ENCODE data around the gene GAPDHS. TPM values are rescaled to one million over a fixed set of nuclear protein-coding genes. Genes with fewer than 3 reads are reported as not detected.

The GAPDHS gene
- total RNA-seq, 3 donors from 2014 or later: not detected

DNA sequence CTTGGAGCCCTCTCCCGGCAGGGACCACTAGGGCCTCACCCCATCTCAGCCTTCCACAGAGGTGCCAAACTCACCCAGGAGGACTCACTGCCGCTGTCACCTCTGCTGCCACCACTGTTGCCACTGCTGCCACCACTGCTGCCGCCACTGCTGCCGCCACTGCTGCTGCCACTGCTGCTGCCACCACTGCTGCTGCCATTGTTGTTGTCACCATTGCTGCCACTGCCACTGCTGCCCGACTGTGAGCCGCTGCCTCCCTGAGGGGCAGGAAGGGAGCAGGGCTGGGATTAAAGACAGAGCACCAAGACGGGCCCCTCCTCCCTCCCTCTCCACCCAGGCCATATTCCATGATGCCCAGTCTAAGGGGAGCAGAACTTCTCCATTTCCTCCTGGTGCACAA, 21.9 kb upstream of the GAPDHS start:
- DNase-seq: no peak
- TF ChIP-seq, protein P1, sequence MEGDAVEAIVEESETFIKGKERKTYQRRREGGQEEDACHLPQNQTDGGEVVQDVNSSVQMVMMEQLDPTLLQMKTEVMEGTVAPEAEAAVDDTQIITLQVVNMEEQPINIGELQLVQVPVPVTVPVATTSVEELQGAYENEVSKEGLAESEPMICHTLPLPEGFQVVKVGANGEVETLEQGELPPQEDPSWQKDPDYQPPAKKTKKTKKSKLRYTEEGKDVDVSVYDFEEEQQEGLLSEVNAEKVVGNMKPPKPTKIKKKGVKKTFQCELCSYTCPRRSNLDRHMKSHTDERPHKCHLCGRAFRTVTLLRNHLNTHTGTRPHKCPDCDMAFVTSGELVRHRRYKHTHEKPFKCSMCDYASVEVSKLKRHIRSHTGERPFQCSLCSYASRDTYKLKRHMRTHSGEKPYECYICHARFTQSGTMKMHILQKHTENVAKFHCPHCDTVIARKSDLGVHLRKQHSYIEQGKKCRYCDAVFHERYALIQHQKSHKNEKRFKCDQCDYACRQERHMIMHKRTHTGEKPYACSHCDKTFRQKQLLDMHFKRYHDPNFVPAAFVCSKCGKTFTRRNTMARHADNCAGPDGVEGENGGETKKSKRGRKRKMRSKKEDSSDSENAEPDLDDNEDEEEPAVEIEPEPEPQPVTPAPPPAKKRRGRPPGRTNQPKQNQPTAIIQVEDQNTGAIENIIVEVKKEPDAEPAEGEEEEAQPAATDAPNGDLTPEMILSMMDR (IDR thresholded peaks at IDR 0.05): no peak
- Histone ChIP-seq H3K4me1 (ENCODE audit: low read depth) (peaks cover 9% of the 10 kb centered on the region), H3K36me3 (ENCODE audit: low read depth) (no peaks in the 10 kb centered on the region), H3K9me3 (no peaks in the 10 kb centered on the region), H3K4me3 (no peak overlapping the region)
- ATAC-seq: no peak
- intact Hi-C loops (cut with DNase I, micrococcal nuclease): no loop called here

GRCh38 chr19:35512831-35513627, 20.2 kb upstream of the GAPDHS start:
- no peak for ATAC-seq
- Histone ChIP-seq H3K36me3 (ENCODE audit: low read depth) (no peaks in the 10 kb centered on the region), H3K4me3 (no peak overlapping the region), H3K9me3 (no peaks in the 10 kb centered on the region), H3K4me1 (ENCODE audit: low read depth) (peaks cover 9% of the 10 kb centered on the region)
- intact Hi-C loops (cut with DNase I, micrococcal nuclease): no loop called here
- no peak for DNase-seq
- TF ChIP-seq, protein P1 (IDR thresholded peaks at IDR 0.05): no peak

DNA sequence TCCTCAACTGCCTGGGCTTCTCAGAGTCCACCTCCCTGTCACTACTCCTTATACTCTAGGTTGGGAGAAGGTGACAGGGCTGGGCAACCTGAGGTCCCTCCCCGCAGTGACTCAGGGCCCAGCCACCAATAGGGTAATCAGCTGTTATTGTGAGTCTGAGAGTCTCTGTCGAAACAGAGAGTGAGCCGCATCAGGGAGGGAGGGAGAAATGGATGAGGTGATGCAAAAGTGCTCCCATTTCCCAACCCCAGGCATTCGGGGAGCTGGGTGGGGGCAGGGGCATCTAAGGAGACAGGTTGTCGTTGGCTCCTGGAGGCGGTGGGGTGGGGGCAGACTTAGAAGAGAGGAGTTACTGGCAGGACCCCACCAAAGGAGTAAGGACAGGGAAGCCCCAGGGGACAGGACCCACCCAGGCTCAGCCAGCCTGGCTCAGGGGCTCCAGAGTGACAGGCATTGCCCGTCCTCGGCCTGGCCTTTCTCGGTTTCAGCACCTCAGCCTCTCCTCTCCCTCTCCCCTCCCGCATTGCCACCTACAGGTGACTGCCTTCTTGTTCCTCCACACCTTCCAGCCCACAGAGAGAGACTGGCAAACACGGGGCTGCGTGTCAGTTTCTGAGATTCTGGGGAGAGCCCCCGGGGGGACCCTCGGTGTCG, 19.5 kb upstream of the GAPDHS start, which contains the start of gene DMKN:
Gene DMKN, minus strand, starts transcription at position 22 of the 654 bp plus-strand sequence. CDS start 174 bp downstream, outside the sequence.
- peaks cover 9% of the 10 kb centered on the region for H3K4me1 ChIP-seq (ENCODE audit: low read depth)
- no peaks in the 10 kb centered on the region for H3K9me3 ChIP-seq
- no peak for ATAC-seq
- H3K36me3 ChIP-seq (ENCODE audit: low read depth): no peaks in the 10 kb centered on the region
- TF ChIP-seq, protein P1 (IDR thresholded peaks at IDR 0.05): no peak
- no peak for DNase-seq
- H3K4me3 ChIP-seq: no peak within 1 kb of the TSS
- intact Hi-C loops (cut with DNase I, micrococcal nuclease): no loop called here

DNA sequence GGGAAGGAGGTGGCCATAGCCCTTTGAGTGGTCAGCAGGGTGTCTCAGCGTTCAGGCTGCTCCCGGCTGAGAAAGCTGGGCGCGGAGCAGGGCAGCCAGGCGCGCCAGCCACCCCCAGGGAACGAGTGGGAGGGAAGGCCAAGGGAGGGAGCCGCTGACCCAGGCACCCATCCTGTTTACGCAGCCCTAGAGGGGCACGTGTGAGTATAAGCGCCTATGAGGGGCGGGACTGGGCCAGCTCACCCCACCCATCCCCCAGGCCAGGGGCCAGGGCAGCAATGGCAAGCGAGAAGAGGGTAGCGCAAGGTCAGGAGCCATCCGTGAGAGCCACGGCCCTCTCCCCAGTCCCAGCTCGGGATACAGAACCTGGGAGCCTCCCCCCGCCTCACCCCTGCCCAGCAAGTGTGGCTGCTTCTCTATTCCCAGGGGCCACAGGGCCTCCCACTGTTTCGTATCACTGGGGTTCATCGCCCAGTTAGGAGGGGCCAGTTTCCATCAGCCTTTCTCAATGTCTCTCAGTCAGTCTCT, 18.9 kb upstream of the GAPDHS start:
- intact Hi-C loops (cut with DNase I, micrococcal nuclease): no loop called here
- TF ChIP-seq, protein P1 (IDR thresholded peaks at IDR 0.05): no peak
- no peak overlapping the region for H3K4me3 ChIP-seq
- H3K36me3 ChIP-seq (ENCODE audit: low read depth): no peaks in the 10 kb centered on the region
- ATAC-seq (no peak), DNase-seq (no peak)
- H3K4me1 ChIP-seq (ENCODE audit: low read depth): peaks cover 8% of the 10 kb centered on the region
- H3K9me3 ChIP-seq: no peaks in the 10 kb centered on the region

DNA sequence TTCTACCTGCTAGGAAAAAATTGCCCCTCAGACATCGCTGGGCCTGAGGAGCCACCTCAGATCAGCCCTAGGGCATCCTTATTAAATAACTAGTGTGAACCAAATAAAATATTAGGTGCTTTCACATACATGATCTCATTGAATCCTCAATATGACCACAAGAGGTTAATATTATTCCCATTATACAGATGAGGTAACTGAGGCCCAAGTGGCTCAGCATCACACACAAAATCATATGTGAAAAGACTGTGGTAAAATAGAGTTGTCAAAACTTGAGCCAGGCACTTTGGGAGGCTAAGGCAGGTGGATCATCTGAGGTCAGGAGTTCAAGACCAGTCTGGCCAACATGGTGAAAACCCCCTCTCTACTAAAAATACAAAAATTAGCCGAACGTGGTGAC, 16.9 kb upstream of the GAPDHS start:
- Histone ChIP-seq H3K36me3 (ENCODE audit: low read depth) (no peaks in the 10 kb centered on the region), H3K4me3 (no peak overlapping the region), H3K9me3 (no peaks in the 10 kb centered on the region), H3K4me1 (ENCODE audit: low read depth) (no peaks in the 10 kb centered on the region)
- intact Hi-C loops (cut with DNase I, micrococcal nuclease): no loop called here
- DNase-seq (no peak), ATAC-seq (no peak)
- TF ChIP-seq, protein P1 (IDR thresholded peaks at IDR 0.05): no peak

Data from mucosa of descending colon (tissue), 3 donors.